ENCODE results near the gene TAS1R3. TPM values are rescaled to one million over a fixed set of nuclear protein-coding genes. Genes with fewer than 3 reads are reported as not detected.

TAS1R3 gene
- total RNA-seq, 1 experiment from 2014 or later, result 0.07 TPM

- TF ChIP-seq EGR1 (IDR thresholded peaks at IDR 0.05; ENCODE audit: low read depth) (no peak), YY1 (IDR thresholded peaks at IDR 0.05; ENCODE audit: extremely low read depth, insufficient replicate concordance, low read depth, low read length) (no peak), MAX (IDR thresholded peaks at IDR 0.05) (no peak), CEBPB (IDR thresholded peaks at IDR 0.05; ENCODE audit: low read depth) (no peak), CBX3 (IDR thresholded peaks at IDR 0.05; ENCODE audit: low read depth) (no peak), EZH2 (IDR thresholded peaks at IDR 0.05) (no peak), JUND (IDR thresholded peaks at IDR 0.05) (no peak), ELF1 (IDR thresholded peaks at IDR 0.05; ENCODE audit: borderline replicate concordance, low read depth) (no peak), RAD21 (IDR thresholded peaks at IDR 0.05; ENCODE audit: low read depth) (no peak), EZH2phosphoT487 (IDR thresholded peaks at IDR 0.05; ENCODE audit: borderline replicate concordance) (no peak), ATF3 (IDR thresholded peaks at IDR 0.05) (no peak), ZFX (IDR thresholded peaks at IDR 0.05) (no peak), SIN3A (IDR thresholded peaks at IDR 0.05; ENCODE audit: low read depth) (no peak)
- TF ChIP-seq, protein P1, sequence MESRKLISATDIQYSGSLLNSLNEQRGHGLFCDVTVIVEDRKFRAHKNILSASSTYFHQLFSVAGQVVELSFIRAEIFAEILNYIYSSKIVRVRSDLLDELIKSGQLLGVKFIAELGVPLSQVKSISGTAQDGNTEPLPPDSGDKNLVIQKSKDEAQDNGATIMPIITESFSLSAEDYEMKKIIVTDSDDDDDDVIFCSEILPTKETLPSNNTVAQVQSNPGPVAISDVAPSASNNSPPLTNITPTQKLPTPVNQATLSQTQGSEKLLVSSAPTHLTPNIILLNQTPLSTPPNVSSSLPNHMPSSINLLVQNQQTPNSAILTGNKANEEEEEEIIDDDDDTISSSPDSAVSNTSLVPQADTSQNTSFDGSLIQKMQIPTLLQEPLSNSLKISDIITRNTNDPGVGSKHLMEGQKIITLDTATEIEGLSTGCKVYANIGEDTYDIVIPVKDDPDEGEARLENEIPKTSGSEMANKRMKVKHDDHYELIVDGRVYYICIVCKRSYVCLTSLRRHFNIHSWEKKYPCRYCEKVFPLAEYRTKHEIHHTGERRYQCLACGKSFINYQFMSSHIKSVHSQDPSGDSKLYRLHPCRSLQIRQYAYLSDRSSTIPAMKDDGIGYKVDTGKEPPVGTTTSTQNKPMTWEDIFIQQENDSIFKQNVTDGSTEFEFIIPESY (IDR thresholded peaks at IDR 0.05; ENCODE audit: extremely low read depth, insufficient replicate concordance, low read length), result no peak
- RAD21 ChIA-PET (ENCODE audit: low non-redundant PET in 1 of 2, low total read pairs in 2 of 2, uncharacterized antibody in 2 of 2, unreplicated experiment in 2 of 2), result no interaction called here
- no peak overlapping the region for H3K4me3 ChIP-seq (replicated peaks in 1 of 2; ENCODE audit: low read depth in 1 of 2, low read length in 2 of 2)
- ATAC-seq, result no peak
- H3K27me3 ChIP-seq (ENCODE audit: insufficient read depth, low read length), result no peaks in the 10 kb centered on the region
- no peak overlapping the region for H3K9ac ChIP-seq (ENCODE audit: low read length)
- POLR2A ChIA-PET, result interaction anchor here (1.4 kb wide), 1 partner anchor 11 kb away, joined by 4 read pairs; no protein-coding TSS in a partner anchor
- intact Hi-C loops (cut with micrococcal nuclease), result no loop called here
- H3K79me2 ChIP-seq (ENCODE audit: insufficient read depth, low read length), result peaks cover 25% of the 10 kb centered on the region; the same call in 1 of the 2 replicates
- peak overlapping the region; percentile 33; the same call in 1 of the 2 replicates for H3K4me2 ChIP-seq (ENCODE audit: low read length)
- no peaks in the 10 kb centered on the region for H3K9me2 ChIP-seq (ENCODE audit: insufficient read depth)
- H3K36me3 ChIP-seq (ENCODE audit: control insufficient read depth in 1 of 2, insufficient read depth in 2 of 2, low read length in 2 of 2), result peaks cover 7 to 40% of the 10 kb centered on the region in 2 experiments; a peak in 3 of 4 replicates
- H2AFZ ChIP-seq (ENCODE audit: low read depth, low read length, poor library complexity, severe bottlenecking), result no peak overlapping the region
- H4K20me1 ChIP-seq (ENCODE audit: insufficient read depth), result peaks cover 4% of the 10 kb centered on the region; the same call in 1 of the 2 replicates
- no peak for DNase-seq (ENCODE audit: low read depth, low spot score)
- H3K4me1 ChIP-seq (ENCODE audit: control insufficient read depth in 1 of 2, insufficient read depth in 2 of 2, low read length in 2 of 2), result peaks cover 4 to 36% of the 10 kb centered on the region in 2 experiments; a peak in 3 of 4 replicates
- no peaks in the 10 kb centered on the region for H3K9me3 ChIP-seq (ENCODE audit: control insufficient read depth in 1 of 2, insufficient read depth in 1 of 2, low read depth in 1 of 2, low read length in 2 of 2)
- no TSS peak for BruUV-seq (replicated peaks)
- H3K27ac ChIP-seq (ENCODE audit: low read depth, low read length), result peak overlapping the region; percentile 54
- CTCF ChIA-PET, result no interaction called here
Observed at GRCh38 chr1:1336931-1337792, 6.1 kb downstream of the TAS1R3 start.

Measured in HCT116 (cell line).